Memory B cell (primary cell): Measurements from ENCODE around the gene CPXM1.

Source experiments
- ATAC-seq: fragments of 150-1000 bp; cut with Tn5 transposase; 2 replicates; pipeline ENCODE4 v1.10.0; 2021; ENCODE audit warnings: low read depth, mild to moderate bottlenecking, moderate library complexity
- DNase-seq, 2 donors: peaks; one replicate each; pipeline ENCODE4 v3.0.0; 2022; ENCODE audit warnings: low spot score in 2 of 2
- H3K27ac Mint-ChIP-seq: one replicate; pipeline ENCODE4 v1.8.0; 2022; ENCODE audit warnings: mild to moderate bottlenecking, moderate library complexity, mixed read lengths
- H3K27me3 Mint-ChIP-seq: one replicate; pipeline ENCODE4 v1.8.0; 2022; ENCODE audit warnings: mixed read lengths
- H3K36me3 Mint-ChIP-seq: one replicate; pipeline ENCODE4 v1.8.0; 2022; ENCODE audit warnings: mild to moderate bottlenecking, mixed read lengths
- H3K4me1 Mint-ChIP-seq: one replicate; pipeline ENCODE4 v1.8.0; 2022; ENCODE audit warnings: mixed read lengths
- H3K4me3 Mint-ChIP-seq: one replicate; pipeline ENCODE4 v1.8.0; 2022; ENCODE audit warnings: mild to moderate bottlenecking, moderate library complexity, mixed read lengths
- H3K9me3 Mint-ChIP-seq: one replicate; pipeline ENCODE4 v1.8.0; 2022; ENCODE audit warnings: mixed read lengths

Gene CPXM1

DNA sequence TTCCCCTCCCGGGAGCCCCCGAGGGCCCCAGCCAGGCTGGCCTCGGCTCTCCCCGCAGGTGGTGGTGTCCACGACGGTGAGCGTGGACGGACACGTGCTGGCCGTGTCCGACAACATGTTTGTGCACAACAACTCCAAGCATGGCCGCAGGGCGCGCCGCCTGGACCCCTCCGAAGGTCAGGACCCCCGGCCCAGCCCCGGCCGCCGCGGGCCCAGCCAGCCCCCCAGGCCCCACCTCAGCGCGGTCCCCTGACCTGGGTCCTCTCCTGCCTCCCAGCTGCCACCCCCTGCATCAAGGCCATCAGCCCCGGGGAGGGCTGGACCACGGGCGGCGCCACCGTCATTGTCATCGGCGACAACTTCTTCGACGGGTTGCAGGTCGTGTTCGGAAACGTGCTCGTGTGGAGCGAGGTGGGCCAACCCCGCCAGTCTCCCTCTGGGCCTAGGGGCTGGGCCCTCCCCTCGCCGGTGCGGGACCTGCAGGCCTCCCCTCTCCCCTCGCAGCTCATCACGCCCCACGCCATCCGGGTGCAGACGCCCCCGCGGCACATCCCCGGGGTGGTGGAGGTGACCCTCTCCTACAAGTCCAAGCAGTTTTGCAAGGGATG lies 51.0 kb downstream of the CPXM1 start:
- no peak for DNase-seq
- no peak for ATAC-seq
- Mint-ChIP-seq H3K9me3 (peaks cover 3% of the 10 kb centered on the region), H3K4me3 (no peak overlapping the region), H3K4me1 (peaks cover 19% of the 10 kb centered on the region), H3K36me3 (no peaks in the 10 kb centered on the region), H3K27ac (no peak overlapping the region), H3K27me3 (peaks cover 34% of the 10 kb centered on the region)

DNA sequence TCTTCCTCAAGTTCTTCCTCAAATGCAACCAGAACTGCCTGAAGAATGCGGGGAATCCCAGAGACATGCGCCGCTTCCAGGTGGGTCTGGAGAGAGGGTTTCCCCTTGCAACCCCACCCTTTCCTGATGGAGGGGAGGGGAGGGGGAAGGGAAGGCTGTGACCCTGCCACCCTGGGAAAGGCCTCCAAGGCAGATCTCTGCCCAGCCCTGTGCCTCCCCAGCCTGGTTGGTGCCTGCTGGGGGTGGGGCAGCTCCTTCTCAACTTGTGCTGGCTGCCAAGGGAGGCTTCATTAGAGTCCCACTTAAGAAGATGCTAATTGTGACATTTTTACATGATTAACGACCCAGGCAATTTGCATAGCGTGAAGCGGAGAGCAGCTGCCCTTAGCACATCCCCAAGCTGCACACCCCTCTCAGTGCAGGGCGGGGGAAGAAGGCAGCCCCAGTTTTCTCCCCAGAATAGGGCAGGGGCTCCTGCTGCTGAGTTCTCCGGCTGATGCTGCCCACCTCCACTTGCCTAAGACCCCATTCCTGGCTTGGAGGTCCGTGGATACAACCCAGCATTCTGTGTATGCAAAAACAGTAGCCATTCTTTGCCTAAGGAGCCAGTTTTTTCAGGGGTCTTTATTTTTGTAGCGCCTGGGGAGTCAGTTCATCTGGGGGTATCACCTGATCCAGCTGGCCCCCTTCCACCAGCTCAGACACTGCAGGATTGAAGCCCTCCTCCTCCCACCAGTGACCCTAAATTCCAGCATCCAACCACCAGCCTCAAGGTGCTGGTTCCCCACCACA lies 51.7 kb downstream of the CPXM1 start:
- Mint-ChIP-seq H3K9me3 (peaks cover 3% of the 10 kb centered on the region), H3K27ac (no peak overlapping the region), H3K27me3 (peaks cover 31% of the 10 kb centered on the region), H3K36me3 (no peaks in the 10 kb centered on the region), H3K4me1 (peaks cover 19% of the 10 kb centered on the region), H3K4me3 (no peak overlapping the region)
- DNase-seq: no peak
- ATAC-seq: peak; percentile 22

DNA sequence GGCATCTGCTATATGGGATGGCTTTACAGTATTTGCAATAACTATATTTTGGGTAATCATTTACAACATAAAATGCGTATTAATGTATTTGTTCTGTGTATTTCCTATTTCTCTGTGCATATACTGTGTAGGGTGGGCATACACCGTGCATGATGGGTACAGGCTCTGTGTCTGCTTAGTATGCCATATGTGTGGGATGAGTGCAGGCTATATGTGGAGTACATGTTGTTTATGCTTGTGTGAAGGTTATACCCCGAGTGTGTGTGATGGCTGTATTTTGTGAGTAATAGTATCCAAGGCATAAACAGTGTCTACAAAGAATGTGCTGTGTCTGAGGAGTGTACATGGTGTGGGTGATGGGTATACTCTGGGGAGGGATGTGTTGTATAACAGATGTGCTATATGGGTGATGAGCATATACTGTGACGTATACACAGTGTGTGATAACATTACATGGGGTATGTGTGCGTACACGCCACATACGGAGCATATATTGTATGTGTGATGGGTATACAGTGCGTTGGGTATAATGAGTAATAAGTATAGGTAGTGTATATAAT lies 52.7 kb downstream of the CPXM1 start:
- no peak for DNase-seq
- H3K4me1 Mint-ChIP-seq: peaks cover 18% of the 10 kb centered on the region
- ATAC-seq: no peak
- peaks cover 3% of the 10 kb centered on the region for H3K9me3 Mint-ChIP-seq
- H3K4me3 Mint-ChIP-seq: no peak overlapping the region
- H3K36me3 Mint-ChIP-seq: no peaks in the 10 kb centered on the region
- peaks cover 31% of the 10 kb centered on the region for H3K27me3 Mint-ChIP-seq
- no peak overlapping the region for H3K27ac Mint-ChIP-seq

DNA sequence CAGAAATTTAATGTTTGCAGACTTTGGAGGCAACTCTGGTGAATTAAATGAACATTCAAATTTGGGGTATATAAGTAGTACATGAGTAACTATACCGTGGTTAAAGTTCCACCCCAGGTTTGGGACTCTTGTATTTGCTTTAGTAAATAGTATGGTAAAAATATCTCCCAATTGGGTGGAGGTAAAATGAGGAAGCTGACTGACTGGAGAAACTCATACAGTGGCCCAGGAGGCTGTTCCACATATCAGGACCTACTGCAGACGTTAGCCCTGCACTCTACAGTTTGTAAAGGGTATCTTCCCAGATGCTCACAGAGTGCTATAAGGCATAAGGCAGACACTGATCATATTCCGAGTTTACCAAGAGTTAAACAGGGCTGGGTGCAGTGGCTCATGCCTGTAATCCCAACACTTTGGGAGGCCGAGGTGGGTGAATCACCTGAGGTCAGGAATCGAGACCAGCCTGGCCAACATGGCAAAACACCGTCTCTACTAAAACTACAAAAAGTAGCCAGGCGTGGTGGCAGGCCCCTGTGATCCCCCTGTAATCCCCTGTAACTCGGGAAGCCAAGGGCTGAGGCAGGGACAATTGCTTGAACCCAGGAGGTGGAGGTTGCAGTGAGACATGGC lies 53.7 kb downstream of the CPXM1 start:
- Mint-ChIP-seq H3K27ac (no peak overlapping the region), H3K9me3 (peaks cover 3% of the 10 kb centered on the region), H3K36me3 (no peaks in the 10 kb centered on the region), H3K4me3 (no peak overlapping the region), H3K27me3 (peaks cover 36% of the 10 kb centered on the region), H3K4me1 (peaks cover 18% of the 10 kb centered on the region)
- DNase-seq: no peak
- ATAC-seq: no peak

DNA sequence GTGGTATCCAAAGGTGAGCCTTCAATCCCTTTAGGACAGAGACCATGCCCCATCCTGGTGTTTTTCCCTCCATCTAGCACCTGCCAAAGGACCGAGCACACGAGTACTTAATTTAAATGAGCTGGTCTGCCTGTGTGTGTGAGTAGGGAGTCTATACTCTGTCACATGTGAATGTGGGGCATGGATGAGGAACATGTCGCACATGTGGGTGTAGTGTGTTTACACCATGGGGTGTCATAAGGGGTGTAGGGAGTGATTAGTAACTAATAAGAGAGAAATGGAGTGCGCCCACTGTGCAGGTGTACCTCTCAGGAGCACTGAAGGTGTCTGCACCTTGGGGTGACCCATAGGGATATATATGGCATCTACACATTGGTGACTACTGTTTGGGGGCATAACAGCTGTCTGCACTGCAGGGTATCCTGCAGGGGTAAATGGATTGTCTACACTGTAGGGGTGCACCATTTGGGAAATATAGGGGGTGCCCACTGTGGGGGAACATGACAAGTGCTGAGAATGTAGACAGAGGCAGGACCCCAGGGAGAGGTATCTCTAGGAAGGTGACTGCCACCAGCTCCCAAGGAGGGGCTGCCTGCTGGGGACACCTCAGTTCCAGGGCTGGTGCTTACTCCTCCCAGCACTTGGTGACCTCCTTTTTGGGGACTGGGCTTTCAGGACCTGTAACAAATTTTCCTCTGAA lies 54.3 kb downstream of the CPXM1 start:
- Mint-ChIP-seq H3K4me3 (no peak overlapping the region), H3K9me3 (peaks cover 3% of the 10 kb centered on the region), H3K27ac (no peak overlapping the region), H3K36me3 (no peaks in the 10 kb centered on the region), H3K27me3 (peaks cover 36% of the 10 kb centered on the region), H3K4me1 (peaks cover 20% of the 10 kb centered on the region)
- DNase-seq: no peak
- ATAC-seq: no peak

DNA sequence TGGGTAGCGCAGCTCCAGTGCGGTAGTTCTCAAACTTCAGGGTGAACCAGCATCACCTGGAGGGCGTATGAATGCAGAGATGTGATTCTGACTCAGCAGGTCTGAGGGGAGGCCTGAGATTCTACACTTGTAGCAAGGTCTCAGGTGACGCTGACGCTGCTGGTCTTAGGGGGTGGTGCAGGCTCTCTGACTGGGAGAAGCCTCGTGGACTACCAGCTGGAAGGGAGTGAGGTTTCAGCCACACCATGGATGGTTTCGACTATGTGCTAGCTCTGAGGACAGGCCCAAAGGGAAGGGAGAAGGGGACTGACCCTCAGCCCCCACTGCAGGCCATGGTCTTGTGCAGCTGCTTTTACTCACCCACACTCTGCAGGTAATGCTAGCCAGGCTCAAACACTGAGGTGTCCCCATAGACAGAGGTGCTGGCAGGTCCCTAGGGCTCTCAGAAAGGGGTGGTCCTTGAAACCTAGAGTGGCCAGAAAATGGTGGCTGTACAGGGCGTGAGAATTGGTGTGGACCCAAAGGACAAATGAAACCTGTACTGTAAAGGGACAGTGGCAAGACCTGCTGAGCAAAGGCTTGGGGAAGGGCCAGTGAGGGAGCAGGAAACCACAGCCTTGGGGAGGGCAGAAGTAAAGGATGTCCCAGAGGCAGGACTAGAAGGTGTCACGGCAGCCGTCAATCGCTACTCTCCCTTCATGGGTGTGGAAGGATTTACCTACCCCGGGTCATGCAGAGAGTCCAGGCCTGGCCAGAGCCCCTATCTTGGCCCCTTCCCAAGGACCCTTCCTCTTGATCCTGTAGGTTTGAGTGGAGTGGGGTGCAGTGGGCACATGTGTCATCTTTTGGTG lies 55.1 kb downstream of the CPXM1 start:
- Mint-ChIP-seq H3K4me1 (peaks cover 13% of the 10 kb centered on the region), H3K36me3 (no peaks in the 10 kb centered on the region), H3K4me3 (no peak overlapping the region), H3K9me3 (peaks cover 3% of the 10 kb centered on the region), H3K27me3 (peaks cover 29% of the 10 kb centered on the region), H3K27ac (no peak overlapping the region)
- ATAC-seq: no peak
- no peak for DNase-seq
